ENCODE data around the gene NSD1. TPM values are rescaled to one million over a fixed set of nuclear protein-coding genes. Genes with fewer than 3 reads are reported as not detected.
A peak's percentile ranks its signal among the peaks of the same experiment; 100 is the strongest.

Gene NSD1
- total and polyA plus RNA-seq, 2 of the 4 experiments (the other 2 are of a cell fraction), result 7.7 to 31.0 TPM

DNA sequence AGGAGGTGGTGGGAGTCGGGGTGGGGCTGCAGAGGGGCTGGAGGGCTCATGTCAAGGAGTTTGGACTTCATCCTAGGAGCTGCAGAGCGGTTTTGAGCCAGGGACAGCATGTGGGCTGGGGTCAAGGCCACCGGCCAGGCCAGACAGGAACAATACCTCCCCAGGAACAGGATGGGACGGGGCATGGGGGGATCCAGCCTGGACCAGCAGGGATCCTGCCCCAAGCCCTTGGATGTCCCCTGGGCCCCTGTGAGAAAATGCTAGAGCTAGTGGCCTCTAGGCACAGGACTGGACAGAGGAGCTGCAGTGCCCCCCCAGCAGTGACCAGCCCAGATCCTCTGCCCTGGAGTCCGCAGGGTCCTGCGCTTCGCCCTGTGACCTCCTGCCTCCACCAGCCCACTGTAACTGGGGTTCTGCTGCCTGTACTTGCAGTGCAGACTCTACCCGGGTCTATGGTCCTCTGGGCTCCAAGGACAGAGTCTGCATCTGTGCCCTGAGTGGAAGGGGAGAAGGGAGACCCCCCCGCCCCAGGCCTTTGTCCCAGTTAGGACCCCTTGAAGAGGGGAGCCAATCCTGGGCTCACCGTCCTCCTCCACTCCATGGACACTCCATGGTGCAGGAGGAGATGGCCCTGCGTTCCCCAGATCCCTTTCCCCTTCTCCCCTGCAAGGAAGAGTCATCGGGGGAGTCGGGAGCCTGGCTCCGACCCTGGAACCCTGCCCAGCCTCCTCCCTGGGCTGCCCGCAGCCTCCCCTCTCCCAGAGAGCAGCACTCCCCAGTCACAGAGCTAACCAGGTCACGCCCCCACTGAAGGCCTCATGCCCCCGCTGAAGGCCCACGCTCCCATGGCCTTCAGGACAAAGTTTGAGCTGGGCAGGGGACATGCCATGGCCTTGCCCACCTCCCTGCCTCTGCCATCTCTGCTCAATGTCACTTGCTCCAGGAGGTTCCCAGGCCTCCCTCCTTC, 181.1 kb downstream of the NSD1 start (continued):
- TF ChIP-seq BHLHE40 (IDR thresholded peaks at IDR 0.05; ENCODE audit: low read depth, low read length), result no peak

DNA sequence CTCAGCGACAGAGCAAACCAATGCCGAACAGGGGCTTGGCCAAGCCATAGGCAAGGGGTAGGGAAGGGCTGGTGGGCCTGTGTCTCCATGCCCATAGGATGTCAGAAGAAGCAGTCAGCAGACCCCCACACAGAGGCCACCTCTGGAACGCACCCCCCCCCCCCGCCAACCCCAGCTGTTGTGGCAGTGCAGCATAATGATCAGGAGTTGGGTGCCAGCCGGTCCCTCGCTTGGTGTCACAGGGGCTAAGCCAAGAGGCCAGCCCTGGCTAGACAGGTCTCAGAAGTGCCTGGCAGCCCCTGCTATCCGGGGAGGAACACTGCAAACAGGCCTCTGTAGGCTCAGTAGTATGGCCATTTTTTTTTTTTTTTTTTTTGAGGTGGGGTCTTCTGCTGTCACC, 181.8 kb downstream of the NSD1 start:
- H3K14ac ChIP-seq (replicated peaks; ENCODE audit: low read depth, low read length), result no peak overlapping the region
- H4K8ac ChIP-seq (ENCODE audit: low read depth in 2 of 2, low read length in 2 of 2), result no peak overlapping the region
- DNase-seq (no peak), ATAC-seq (ENCODE audit: low read depth) (no peak)
- H2AK5ac ChIP-seq (ENCODE audit: low read depth, low read length), result no peak overlapping the region
- no peak overlapping the region for H2BK120ac ChIP-seq (ENCODE audit: low read depth, low read length)
- intact Hi-C loops (cut with micrococcal nuclease), result no loop called here
- H3K4me2 ChIP-seq (ENCODE audit: low read depth, low read length), result no peak overlapping the region
- 0 out of 2 replicates have a peak, but pooled peaks cover 2% of the 10 kb centered on the region for H3K9me1 ChIP-seq (ENCODE audit: insufficient read depth, low read length)
- H2BK15ac ChIP-seq (ENCODE audit: low read depth, low read length), result no peak overlapping the region
- no peak overlapping the region for H3K4me3 ChIP-seq (ENCODE audit: insufficient read depth, low read depth, low read length)
- peaks cover 7% of the 10 kb centered on the region; the same call in 1 of the 2 replicates for H3K4me1 ChIP-seq (ENCODE audit: control insufficient read depth, insufficient read depth, low read length)
- 81% methylated on average over 3 of the region's 7 CpGs; no CpG with 5 or more reads in 1 of the 2 experiments for WGBS, 2 experiments (ENCODE audit: extremely low coverage in 2 of 2, insufficient read length in 1 of 2)
- H3K9ac ChIP-seq (ENCODE audit: low read depth, low read length), result no peak overlapping the region
- peaks cover 28% of the 10 kb centered on the region for H4K20me1 ChIP-seq (ENCODE audit: insufficient read depth, low read length)
- peaks cover 4 to 31% of the 10 kb centered on the region in 2 experiments; a peak in 3 of 4 replicates for H3K79me1 ChIP-seq (ENCODE audit: low read depth in 1 of 2, low read length in 2 of 2)
- no peaks in the 10 kb centered on the region for H3K36me3 ChIP-seq (ENCODE audit: control insufficient read depth, insufficient read depth, low read length)
- CTCF ChIA-PET, result interaction anchor here (0.6 kb wide), 1 partner anchor 201 kb away, joined by 4 read pairs; no protein-coding TSS in a partner anchor
- no peaks in the 10 kb centered on the region for H3K9me3 ChIP-seq (ENCODE audit: control insufficient read depth, insufficient read depth, low read length)
- H3K27me3 ChIP-seq (ENCODE audit: control insufficient read depth, insufficient read depth, low read length), result no peaks in the 10 kb centered on the region
- POLR2A ChIA-PET (ENCODE audit: unreplicated experiment), result no interaction called here
- no peak overlapping the region for H3K4ac ChIP-seq (ENCODE audit: low read depth, low read length)
- H3K18ac ChIP-seq (ENCODE audit: low read depth, low read length), result no peak overlapping the region
- H2AFZ ChIP-seq (replicated peaks; ENCODE audit: low read length, poor library complexity), result no peak overlapping the region
- no peak overlapping the region for H2BK20ac ChIP-seq (ENCODE audit: low read depth, low read length)
- in situ Hi-C loops (cut with MboI; ENCODE audit: low sequenced_read_pairs), result no loop called here
- peak overlapping the region; percentile 82 for H2AK9ac ChIP-seq (replicated peaks; ENCODE audit: low read depth, low read length, poor library complexity)
- no peak overlapping the region for H3K23ac ChIP-seq (ENCODE audit: low read depth, low read length)
- no peak overlapping the region for H4K91ac ChIP-seq (ENCODE audit: insufficient read depth, low read depth, low read length)
- H3K56ac ChIP-seq (ENCODE audit: extremely low read depth, insufficient read depth, low read length), result no peak overlapping the region
- H4K5ac ChIP-seq (ENCODE audit: low read depth, low read length), result no peak overlapping the region
- H2BK5ac ChIP-seq (ENCODE audit: low read depth, low read length, poor library complexity, severe bottlenecking), result no peak overlapping the region
- no TSS peak for BruUV-seq (replicated peaks)
- no peak overlapping the region for H3K27ac ChIP-seq (ENCODE audit: insufficient read depth, low read length)
- dilution Hi-C loops (cut with HindIII; ENCODE audit: low sequenced_read_pairs, unreplicated experiment), result no loop called here
- TF ChIP-seq SMC3 (IDR thresholded peaks at IDR 0.05; ENCODE audit: low read depth, low read length) (no peak), NFE2L2 (IDR thresholded peaks at IDR 0.05; ENCODE audit: low read depth, low read length) (no peak), CHD1 (IDR thresholded peaks at IDR 0.05; ENCODE audit: low read depth, low read length) (no peak), FOS (IDR thresholded peaks at IDR 0.05; ENCODE audit: low read depth, low read length) (no peak), POLR2A (IDR thresholded peaks at IDR 0.05; ENCODE audit: low read depth, low read length) (no peak), MAZ (IDR thresholded peaks at IDR 0.05; ENCODE audit: borderline replicate concordance, low read depth, low read length) (no peak), MXI1 (IDR thresholded peaks at IDR 0.05; ENCODE audit: borderline replicate concordance, low read depth, low read length) (no peak), RCOR1 (IDR thresholded peaks at IDR 0.05; ENCODE audit: insufficient replicate concordance, low read length) (no peak), RAD21 (IDR thresholded peaks at IDR 0.05; ENCODE audit: low read length) (no peak), MAFK (IDR thresholded peaks at IDR 0.05; ENCODE audit: low read depth, low read length) (no peak), CEBPB (IDR thresholded peaks at IDR 0.05; ENCODE audit: low read depth, low read length) (no peak), RFX5 (IDR thresholded peaks at IDR 0.05; ENCODE audit: low read depth, low read length) (no peak), BHLHE40 (IDR thresholded peaks at IDR 0.05; ENCODE audit: low read depth, low read length) (no peak)
- TF ChIP-seq, protein P1, sequence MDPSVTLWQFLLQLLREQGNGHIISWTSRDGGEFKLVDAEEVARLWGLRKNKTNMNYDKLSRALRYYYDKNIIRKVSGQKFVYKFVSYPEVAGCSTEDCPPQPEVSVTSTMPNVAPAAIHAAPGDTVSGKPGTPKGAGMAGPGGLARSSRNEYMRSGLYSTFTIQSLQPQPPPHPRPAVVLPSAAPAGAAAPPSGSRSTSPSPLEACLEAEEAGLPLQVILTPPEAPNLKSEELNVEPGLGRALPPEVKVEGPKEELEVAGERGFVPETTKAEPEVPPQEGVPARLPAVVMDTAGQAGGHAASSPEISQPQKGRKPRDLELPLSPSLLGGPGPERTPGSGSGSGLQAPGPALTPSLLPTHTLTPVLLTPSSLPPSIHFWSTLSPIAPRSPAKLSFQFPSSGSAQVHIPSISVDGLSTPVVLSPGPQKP (IDR thresholded peaks at IDR 0.05; ENCODE audit: borderline replicate concordance, low read depth, low read length), result no peak
- TF ChIP-seq, protein P2, sequence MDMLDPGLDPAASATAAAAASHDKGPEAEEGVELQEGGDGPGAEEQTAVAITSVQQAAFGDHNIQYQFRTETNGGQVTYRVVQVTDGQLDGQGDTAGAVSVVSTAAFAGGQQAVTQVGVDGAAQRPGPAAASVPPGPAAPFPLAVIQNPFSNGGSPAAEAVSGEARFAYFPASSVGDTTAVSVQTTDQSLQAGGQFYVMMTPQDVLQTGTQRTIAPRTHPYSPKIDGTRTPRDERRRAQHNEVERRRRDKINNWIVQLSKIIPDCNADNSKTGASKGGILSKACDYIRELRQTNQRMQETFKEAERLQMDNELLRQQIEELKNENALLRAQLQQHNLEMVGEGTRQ (IDR thresholded peaks at IDR 0.05; ENCODE audit: low read depth, low read length), result no peak

Measured in IMR-90 (cell line).